ENCODE measurements around the gene ACVR2B. TPM values are rescaled to one million over a fixed set of nuclear protein-coding genes. Genes with fewer than 3 reads are reported as not detected.
A peak's percentile ranks its signal among the peaks of the same experiment; 100 is the strongest.

Gene ACVR2B
- total RNA-seq, 2 donors from 2014 or later, result 108 to 112 TPM

GRCh38 chr3:38475716-38476115, 22.0 kb downstream of the ACVR2B start:
- Histone ChIP-seq H3K4me3 (ENCODE audit: low read length) (no peak overlapping the region), H3K36me3 (ENCODE audit: control insufficient read depth, insufficient read depth, low read length) (peaks cover 24% of the 10 kb centered on the region), H3K27me3 (ENCODE audit: control insufficient read depth, insufficient read depth, low read length, poor library complexity, severe bottlenecking) (no peaks in the 10 kb centered on the region), H3K4me1 (ENCODE audit: control insufficient read depth, insufficient read depth, low read length) (no peaks in the 10 kb centered on the region), H3K9ac (ENCODE audit: extremely low read depth, low read length, poor library complexity, severe bottlenecking) (no peak overlapping the region), H3K27ac (ENCODE audit: low read depth, low read length) (no peak overlapping the region), H3K9me3 (ENCODE audit: control insufficient read depth, low read length) (peaks cover 10% of the 10 kb centered on the region)
- Mint-ChIP-seq H3K27ac (no peak overlapping the region), H3K9me3 (peaks cover under 1% of the 10 kb centered on the region), H3K4me3 (no peak overlapping the region), H3K4me1 (peaks cover 13% of the 10 kb centered on the region), H3K36me3 (ENCODE audit: low read depth) (peaks cover 31% of the 10 kb centered on the region), H3K27me3 (ENCODE audit: insufficient read depth) (no peaks in the 10 kb centered on the region)
- TF ChIP-seq CTCF (conservative IDR thresholded peaks at IDR 0.05), result no peak
- WGBS, 2 experiments (ENCODE audit: insufficient coverage in 1 of 2, insufficient read length in 1 of 2), result 95 to 100% methylated on average over 1 to 6 of the region's 6 CpGs
- no peak for DNase-seq

- Mint-ChIP-seq H3K4me3 (no peak overlapping the region), H3K4me1 (peaks cover 13% of the 10 kb centered on the region), H3K27ac (no peak overlapping the region), H3K27me3 (ENCODE audit: insufficient read depth) (no peaks in the 10 kb centered on the region), H3K9me3 (no peaks in the 10 kb centered on the region), H3K36me3 (ENCODE audit: low read depth) (peaks cover 35% of the 10 kb centered on the region)
- WGBS, 2 experiments (ENCODE audit: insufficient coverage in 1 of 2, insufficient read length in 1 of 2), result 87 to 90% methylated on average over 3 to 5 of the region's 5 CpGs
- Histone ChIP-seq H3K4me1 (ENCODE audit: control insufficient read depth, insufficient read depth, low read length) (no peaks in the 10 kb centered on the region), H3K27ac (ENCODE audit: low read depth, low read length) (no peak overlapping the region), H3K9me3 (ENCODE audit: control insufficient read depth, low read length) (peaks cover 4% of the 10 kb centered on the region), H3K27me3 (ENCODE audit: control insufficient read depth, insufficient read depth, low read length, poor library complexity, severe bottlenecking) (no peaks in the 10 kb centered on the region), H3K36me3 (ENCODE audit: control insufficient read depth, insufficient read depth, low read length) (peaks cover 29% of the 10 kb centered on the region), H3K9ac (ENCODE audit: extremely low read depth, low read length, poor library complexity, severe bottlenecking) (no peak overlapping the region), H3K4me3 (ENCODE audit: low read length) (no peak overlapping the region)
- no peak for DNase-seq
- no peak for TF ChIP-seq CTCF (conservative IDR thresholded peaks at IDR 0.05)
Observed at GRCh38 chr3:38476157-38476756, 22.6 kb downstream of the ACVR2B start.

GRCh38 chr3:38477057-38477820, 23.5 kb downstream of the ACVR2B start:
- H3K27me3 ChIP-seq (ENCODE audit: control insufficient read depth, insufficient read depth, low read length, poor library complexity, severe bottlenecking), result no peaks in the 10 kb centered on the region
- H3K4me1 ChIP-seq (ENCODE audit: control insufficient read depth, insufficient read depth, low read length), result no peaks in the 10 kb centered on the region
- TF ChIP-seq CTCF (conservative IDR thresholded peaks at IDR 0.05), result no peak
- Mint-ChIP-seq H3K4me3 (no peak overlapping the region), H3K27me3 (ENCODE audit: insufficient read depth) (no peaks in the 10 kb centered on the region), H3K36me3 (ENCODE audit: low read depth) (peaks cover 36% of the 10 kb centered on the region), H3K4me1 (peaks cover 13% of the 10 kb centered on the region), H3K9me3 (no peaks in the 10 kb centered on the region), H3K27ac (peak overlapping the region; percentile 44)
- no peaks in the 10 kb centered on the region for H3K9me3 ChIP-seq (ENCODE audit: control insufficient read depth, low read length)
- H3K27ac ChIP-seq (ENCODE audit: low read depth, low read length), result no peak overlapping the region
- H3K36me3 ChIP-seq (ENCODE audit: control insufficient read depth, insufficient read depth, low read length), result peaks cover 39% of the 10 kb centered on the region
- no peak overlapping the region for H3K4me3 ChIP-seq (ENCODE audit: low read length)
- no peak overlapping the region for H3K9ac ChIP-seq (ENCODE audit: extremely low read depth, low read length, poor library complexity, severe bottlenecking)
- WGBS, 2 experiments (ENCODE audit: insufficient coverage in 1 of 2, insufficient read length in 1 of 2), result 98% methylated on average over 13 to 21 of the region's 21 CpGs
- no peak for DNase-seq
